IMR-90 (cell line): ENCODE measurements around the gene DUS1L. TPM values are rescaled to one million over a fixed set of nuclear protein-coding genes. Genes with fewer than 3 reads are reported as not detected.

ENCODE experiments used
- ATAC-seq: fragments of 200-7000 bp; cut with Tn5 transposase; 2 replicates; pipeline ENCODE4 v1.9.1; 2020; ENCODE audit warnings: low read depth, mild to moderate bottlenecking, moderate library complexity
- BruUV-seq: library from RNA; stranded (reverse); fragments of 400-500 nt; replicated peaks from 2 replicates; lab custom pipeline; 2021; lab: Mats Ljungman, UMichigan
- CTCF ChIA-PET: fragments of 300-600 bp; formaldehyde crosslinking; extraction: SDS; loops from one replicate; lab custom pipeline; 2021; ENCODE audit warnings: antibody characterized with exemption; lab: Yijun Ruan, JAX
- POLR2A ChIA-PET: fragments of 300-600 bp; sonication (Branson Sonifier 250); formaldehyde crosslinking; loops from one replicate; lab custom pipeline; 2022; ENCODE audit warnings: antibody characterized with exemption; ENCODE audit not compliant: unreplicated experiment; lab: Charles Lee
- DNase-seq: peaks from one replicate; pipeline ENCODE4 v3.0.0; 2013
- H2AFZ ChIP-seq: replicated peaks from 2 replicates; pipeline ENCODE3; 2013; ENCODE audit warnings: low read length, mild to moderate bottlenecking; ENCODE audit not compliant: poor library complexity
- H2AK5ac ChIP-seq: 2 replicates; pipeline ENCODE4 v1.6.1; 2013; ENCODE audit warnings: low read depth, low read length, inconsistent platforms
- H2AK9ac ChIP-seq: replicated peaks from 2 replicates; pipeline ENCODE3; 2013; ENCODE audit warnings: mild to moderate bottlenecking, low read depth, low read length, moderate library complexity; ENCODE audit not compliant: poor library complexity
- H2BK120ac ChIP-seq: 2 replicates; pipeline ENCODE4 v1.6.1; 2013; ENCODE audit warnings: low read depth, low read length, inconsistent platforms
- H2BK15ac ChIP-seq: 3 replicates; pipeline ENCODE4 v1.6.1; 2013; ENCODE audit warnings: low read depth, low read length, inconsistent platforms
- H2BK20ac ChIP-seq: 2 replicates; pipeline ENCODE4 v1.6.1; 2013; ENCODE audit warnings: low read depth, mild to moderate bottlenecking, inconsistent platforms, low read length, moderate library complexity
- H2BK5ac ChIP-seq: 2 replicates; pipeline ENCODE4 v1.6.1; 2013; ENCODE audit warnings: mild to moderate bottlenecking, low read depth, low read length, inconsistent platforms; ENCODE audit not compliant: poor library complexity, severe bottlenecking
- H3K14ac ChIP-seq: replicated peaks from 2 replicates; pipeline ENCODE4 v1.6.1; 2013; ENCODE audit warnings: low read depth, low read length, inconsistent platforms
- H3K18ac ChIP-seq: 2 replicates; pipeline ENCODE4 v1.6.1; 2013; ENCODE audit warnings: low read depth, low read length, control low read depth
- H3K23ac ChIP-seq: 2 replicates; pipeline ENCODE4 v1.6.1; 2013; ENCODE audit warnings: low read depth, low read length, inconsistent platforms
- H3K27ac ChIP-seq: 2 replicates; pipeline ENCODE4 v1.5.1; 2013; ENCODE audit warnings: mild to moderate bottlenecking, control low read depth, low read length; ENCODE audit not compliant: insufficient read depth
- H3K27me3 ChIP-seq: 2 replicates; pipeline ENCODE4 v1.6.1; 2013; ENCODE audit warnings: low read length; ENCODE audit not compliant: control insufficient read depth, insufficient read depth
- H3K36me3 ChIP-seq: 2 replicates; pipeline ENCODE4 v1.6.1; 2013; ENCODE audit warnings: low read length, mixed read lengths; ENCODE audit not compliant: control insufficient read depth, insufficient read depth
- H3K4ac ChIP-seq: 2 replicates; pipeline ENCODE4 v1.6.1; 2013; ENCODE audit warnings: low read depth, low read length, inconsistent platforms
- H3K4me1 ChIP-seq: 2 replicates; pipeline ENCODE4 v1.6.1; 2013; ENCODE audit warnings: low read length, mixed read lengths; ENCODE audit not compliant: control insufficient read depth, insufficient read depth
- H3K4me2 ChIP-seq: 2 replicates; pipeline ENCODE4 v1.6.1; 2013; ENCODE audit warnings: low read depth, mild to moderate bottlenecking, control low read depth, low read length, moderate library complexity
- H3K4me3 ChIP-seq: 2 replicates; pipeline ENCODE4 v1.5.1; 2013; ENCODE audit warnings: low read depth, mild to moderate bottlenecking, control low read depth, low read length, moderate library complexity; ENCODE audit not compliant: insufficient read depth
- H3K56ac ChIP-seq: 2 replicates; pipeline ENCODE4 v1.6.1; 2013; ENCODE audit warnings: low read length, inconsistent platforms; ENCODE audit not compliant: insufficient read depth; ENCODE audit errors: extremely low read depth
- H3K79me1 ChIP-seq, 2 experiments: 2 replicates each; pipeline ENCODE4 v1.6.1; 2013; ENCODE audit warnings: low read length in 2 of 2, inconsistent platforms in 1 of 2, low read depth in 1 of 2
- H3K9ac ChIP-seq: 2 replicates; pipeline ENCODE4 v1.6.1; 2013; ENCODE audit warnings: low read depth, low read length, control low read depth
- H3K9me1 ChIP-seq: 2 replicates; pipeline ENCODE4 v1.6.1; 2013; ENCODE audit warnings: low read length, inconsistent platforms; ENCODE audit not compliant: insufficient read depth
- H3K9me3 ChIP-seq: 2 replicates; pipeline ENCODE4 v1.6.1; 2013; ENCODE audit warnings: low read length; ENCODE audit not compliant: control insufficient read depth, insufficient read depth
- H4K20me1 ChIP-seq: 2 replicates; pipeline ENCODE4 v1.6.1; 2013; ENCODE audit warnings: low read length, inconsistent platforms; ENCODE audit not compliant: insufficient read depth
- H4K5ac ChIP-seq: 2 replicates; pipeline ENCODE4 v1.6.1; 2013; ENCODE audit warnings: mild to moderate bottlenecking, low read depth, low read length, control low read depth
- H4K8ac ChIP-seq, 2 experiments: 2 replicates each; pipeline ENCODE4 v1.6.1; 2013; ENCODE audit warnings: low read depth in 2 of 2, low read length in 2 of 2, control low read depth in 1 of 2, inconsistent platforms in 1 of 2
- H4K91ac ChIP-seq: 2 replicates; pipeline ENCODE4 v1.6.1; 2013; ENCODE audit warnings: low read depth, low read length, inconsistent platforms; ENCODE audit not compliant: insufficient read depth
- BHLHE40 ChIP-seq: fragments of 150-350 bp; IDR thresholded peaks from 2 replicates; pipeline ENCODE4 v1.6.1; 2016; ENCODE audit warnings: mild to moderate bottlenecking, low read depth, low read length
- CEBPB ChIP-seq: IDR thresholded peaks from 2 replicates; pipeline ENCODE4 v1.6.1; 2012; ENCODE audit warnings: low read depth, low read length, improper control_type of control experiment
- CHD1 ChIP-seq: IDR thresholded peaks from 2 replicates; pipeline ENCODE4 v1.6.1; 2012; ENCODE audit warnings: low read depth, low read length, improper control_type of control experiment
- CTCF ChIP-seq: conservative IDR thresholded peaks from 2 replicates; pipeline ENCODE4 v1.5.1; 2012; ENCODE audit warnings: mild to moderate bottlenecking, low read depth, low read length, improper control_type of control experiment
- FOS ChIP-seq: fragments of 150-350 bp; IDR thresholded peaks from 2 replicates; pipeline ENCODE4 v1.6.1; 2016; ENCODE audit warnings: low read depth, low read length
- MAFK ChIP-seq: IDR thresholded peaks from 2 replicates; pipeline ENCODE4 v1.6.1; 2012; ENCODE audit warnings: low read depth, low read length, improper control_type of control experiment
- MAZ ChIP-seq: IDR thresholded peaks from 2 replicates; pipeline ENCODE4 v1.6.1; 2012; ENCODE audit warnings: low read depth, mild to moderate bottlenecking, low read length, improper control_type of control experiment, moderate library complexity, borderline replicate concordance
- MXI1 ChIP-seq: IDR thresholded peaks from 2 replicates; pipeline ENCODE4 v1.6.1; 2012; ENCODE audit warnings: low read depth, mild to moderate bottlenecking, low read length, moderate library complexity, borderline replicate concordance
- NFE2L2 ChIP-seq: fragments of 150-350 bp; IDR thresholded peaks from 2 replicates; pipeline ENCODE4 v1.6.1; 2016; ENCODE audit warnings: low read depth, mild to moderate bottlenecking, low read length
- POLR2A ChIP-seq: IDR thresholded peaks from 2 replicates; pipeline ENCODE4 v1.6.1; 2012; ENCODE audit warnings: mild to moderate bottlenecking, low read depth, low read length
- RAD21 ChIP-seq: IDR thresholded peaks from 2 replicates; pipeline ENCODE4 v1.6.1; 2012; ENCODE audit warnings: low read length, improper control_type of control experiment
- RCOR1 ChIP-seq: IDR thresholded peaks from 2 replicates; pipeline ENCODE4 v1.6.1; 2012; ENCODE audit warnings: mild to moderate bottlenecking, low read length, improper control_type of control experiment; ENCODE audit not compliant: insufficient replicate concordance
- RFX5 ChIP-seq: IDR thresholded peaks from 2 replicates; pipeline ENCODE4 v1.8.0; 2012; ENCODE audit warnings: low read depth, mild to moderate bottlenecking, low read length, moderate library complexity
- SMC3 ChIP-seq: fragments of 150-350 bp; IDR thresholded peaks from 2 replicates; pipeline ENCODE4 v1.6.1; 2016; ENCODE audit warnings: low read depth, mild to moderate bottlenecking, antibody characterized with exemption, low read length, moderate library complexity
- USF2 ChIP-seq: fragments of 150-350 bp; IDR thresholded peaks from 2 replicates; pipeline ENCODE4 v1.6.1; 2017; ENCODE audit warnings: mild to moderate bottlenecking, antibody characterized with exemption, low read length, low read depth
- WGBS, 2 experiments: methylation state at CpG; one replicate each; pipeline versions ENCODE4 v1.1.5 to v1.1.7; 2013; ENCODE audit warnings: missing lambda C conversion rate in 2 of 2; ENCODE audit not compliant: insufficient read length in 1 of 2; ENCODE audit errors: extremely low coverage in 2 of 2; 5-methylcytosine and 5-hydroxymethylcytosine counted together
- dilution Hi-C: fragments of 300-500 bp; cut with HindIII; formaldehyde crosslinking; loops from one replicate; pipeline ENCODE4 v1.14.3; 2018; ENCODE audit warnings: low sequenced_read_pairs; ENCODE audit not compliant: unreplicated experiment
- in situ Hi-C: fragments of 300-500 bp; cut with MboI; formaldehyde crosslinking; loops from 3 replicates; pipeline ENCODE4 v1.14.3; 2019; ENCODE audit warnings: low sequenced_read_pairs, inconsistent platforms, mixed read lengths
- intact Hi-C: fragments of 100-400 bp; cut with micrococcal nuclease; formaldehyde crosslinking; loops from 2 replicates; pipeline ENCODE4 v1.10.0; 2022
- polyA plus RNA-seq, 3 experiments: library from polyadenylated mRNA; depleted of rRNA; stranded (reverse); fragments of >200 nt; gene quantifications; 2 replicates each; pipeline ENCODE4 v1.2.3, GENCODE V29; 2012; ENCODE audit warnings: low replicate concordance in 1 of 3
- total RNA-seq: library from RNA; depleted of rRNA; stranded (reverse); fragments of >200 nt; gene quantifications from 2 replicates; pipeline ENCODE4 v1.2.3, GENCODE V29; 2012
- TF ChIP-seq, protein P1 (sequence below): fragments of 150-350 bp; IDR thresholded peaks from 2 replicates; pipeline ENCODE4 v1.6.1; 2016; ENCODE audit warnings: low read depth, mild to moderate bottlenecking, low read length, moderate library complexity, borderline replicate concordance

DUS1L gene
- total and polyA plus RNA-seq, 2 of the 4 experiments (the other 2 are of a cell fraction) = 29.0 to 76.9 TPM

DNA sequence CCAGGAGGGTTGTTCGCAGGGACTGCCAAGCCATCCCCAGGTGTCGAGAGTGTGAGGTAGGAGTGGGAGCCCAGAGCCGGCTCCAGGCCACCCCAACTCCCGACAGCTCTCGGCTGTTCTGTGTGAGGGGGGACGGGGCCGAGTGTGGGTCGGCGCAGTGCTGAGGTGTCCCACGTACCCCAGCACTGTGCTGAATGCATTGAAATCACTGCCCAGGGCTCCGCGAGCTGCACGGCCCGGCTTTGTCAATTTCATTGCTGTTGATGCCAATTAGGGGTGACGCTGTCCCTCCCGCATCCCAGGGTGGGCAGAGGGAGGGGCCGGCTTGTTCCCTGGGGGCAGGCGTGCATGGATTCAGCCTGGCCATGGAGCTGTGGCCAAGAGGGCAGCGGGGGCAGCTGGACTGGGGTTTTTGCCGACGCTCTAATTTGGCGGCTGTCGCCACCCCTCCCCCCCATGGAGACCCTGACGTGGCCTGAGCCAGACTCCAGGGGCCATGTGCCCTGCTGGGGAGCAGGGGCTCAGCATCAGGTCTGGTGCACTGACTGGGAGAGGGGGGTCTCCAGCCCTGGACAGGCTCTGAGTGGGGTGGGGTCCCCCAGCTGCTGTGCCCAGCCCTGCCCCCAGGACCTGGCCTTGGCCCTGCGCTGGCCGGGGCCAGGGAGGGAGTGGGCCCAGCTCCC, 57.2 kb downstream of the DUS1L start:
- H2BK15ac ChIP-seq = no peak overlapping the region
- H3K23ac ChIP-seq = no peak overlapping the region
- H3K56ac ChIP-seq = no peak overlapping the region
- 94% methylated on average over 7 of the region's 26 CpGs; no CpG with 5 or more reads in 1 of the 2 experiments for WGBS, 2 experiments
- no peak for ATAC-seq
- H4K20me1 ChIP-seq = peaks cover under 1% of the 10 kb centered on the region; the same call in 1 of the 2 replicates
- H3K9me3 ChIP-seq = no peaks in the 10 kb centered on the region
- intact Hi-C loops = no loop called here
- H4K8ac ChIP-seq = no peak overlapping the region
- no peak overlapping the region for H3K14ac ChIP-seq
- TF ChIP-seq CHD1 (no peak), POLR2A (no peak), SMC3 (no peak), NFE2L2 (no peak), MAFK (no peak), USF2 (no peak), RFX5 (no peak), CTCF (no peak), BHLHE40 (no peak), FOS (no peak), MAZ (no peak), RAD21 (no peak), RCOR1 (no peak), CEBPB (no peak), MXI1 (no peak)
- TF ChIP-seq, protein P1, sequence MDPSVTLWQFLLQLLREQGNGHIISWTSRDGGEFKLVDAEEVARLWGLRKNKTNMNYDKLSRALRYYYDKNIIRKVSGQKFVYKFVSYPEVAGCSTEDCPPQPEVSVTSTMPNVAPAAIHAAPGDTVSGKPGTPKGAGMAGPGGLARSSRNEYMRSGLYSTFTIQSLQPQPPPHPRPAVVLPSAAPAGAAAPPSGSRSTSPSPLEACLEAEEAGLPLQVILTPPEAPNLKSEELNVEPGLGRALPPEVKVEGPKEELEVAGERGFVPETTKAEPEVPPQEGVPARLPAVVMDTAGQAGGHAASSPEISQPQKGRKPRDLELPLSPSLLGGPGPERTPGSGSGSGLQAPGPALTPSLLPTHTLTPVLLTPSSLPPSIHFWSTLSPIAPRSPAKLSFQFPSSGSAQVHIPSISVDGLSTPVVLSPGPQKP = no peak
- H2BK20ac ChIP-seq = no peak overlapping the region
- no peak overlapping the region for H2AK9ac ChIP-seq
- H2BK5ac ChIP-seq = no peak overlapping the region
- peaks cover 21% of the 10 kb centered on the region for H3K4me1 ChIP-seq
- ChIA-PET POLR2A (no interaction called here), CTCF (no interaction called here)
- H4K5ac ChIP-seq = no peak overlapping the region
- no peak overlapping the region for H4K91ac ChIP-seq
- no peak overlapping the region for H2AFZ ChIP-seq
- no peak for DNase-seq
- no peak overlapping the region for H3K27ac ChIP-seq
- dilution Hi-C loops = no loop called here
- H3K9ac ChIP-seq = no peak overlapping the region
- H2AK5ac ChIP-seq = no peak overlapping the region; the same call in 1 of the 2 replicates
- no peak overlapping the region for H2BK120ac ChIP-seq
- no peak overlapping the region for H3K4me2 ChIP-seq
- no peaks in the 10 kb centered on the region for H3K27me3 ChIP-seq
- BruUV-seq = no TSS peak
- peaks cover 5 to 23% of the 10 kb centered on the region in 2 experiments; a peak in 3 of 4 replicates for H3K79me1 ChIP-seq
- peaks cover 11% of the 10 kb centered on the region for H3K9me1 ChIP-seq
- peaks cover 3% of the 10 kb centered on the region; the same call in 1 of the 2 replicates for H3K36me3 ChIP-seq
- H3K4me3 ChIP-seq = no peak overlapping the region
- no peak overlapping the region for H3K4ac ChIP-seq
- in situ Hi-C loops = no loop called here
- H3K18ac ChIP-seq = no peak overlapping the region
